SU-DHL-6 (cell line): ENCODE results near the gene RASGRF2.

Experiments used
- H2AFZ ChIP-seq: fragments of 200-600 bp; sonication (generic); 2 replicates; pipeline ENCODE4 v1.6.1; 2014; ENCODE audit warnings: low read depth, mild to moderate bottlenecking, moderate library complexity, mixed read lengths, antibody characterized with exemption, low read length; ENCODE audit not compliant: severe bottlenecking
- H3F3A ChIP-seq: fragments of 200-600 bp; shearing (Covaris generic); 2 replicates; pipeline ENCODE4 v1.6.0; 2016; ENCODE audit warnings: antibody characterized with exemption, mild to moderate bottlenecking; ENCODE audit not compliant: insufficient read depth
- H3K27ac ChIP-seq: fragments of 200-600 bp; sonication (generic); 2 replicates; pipeline ENCODE4 v1.5.1; 2016; ENCODE audit warnings: low read depth, mild to moderate bottlenecking, low read length, moderate library complexity, mixed read lengths
- H3K27me3 ChIP-seq: fragments of 200-600 bp; sonication (generic), shearing (Covaris generic); 2 replicates; pipeline ENCODE4 v1.6.0; 2014; ENCODE audit warnings: mild to moderate bottlenecking, low read length
- H3K36me3 ChIP-seq: fragments of 200-600 bp; sonication (generic); 2 replicates; pipeline ENCODE4 v1.6.1; 2014; ENCODE audit warnings: mild to moderate bottlenecking, low read length, mixed read lengths
- H3K4me2 ChIP-seq: fragments of 300-600, 200-600 bp; shearing (Covaris generic), sonication (generic); 2 replicates; pipeline ENCODE4 v1.6.0; 2014; ENCODE audit warnings: low read length, low read depth, mild to moderate bottlenecking; ENCODE audit not compliant: poor library complexity, severe bottlenecking
- H3K4me3 ChIP-seq: fragments of 200-600 bp; sonication (generic); 2 replicates; pipeline ENCODE4 v1.5.1; 2014; ENCODE audit warnings: antibody characterized with exemption, low read length, mild to moderate bottlenecking, mixed read lengths; ENCODE audit not compliant: insufficient read depth, poor library complexity, severe bottlenecking
- H3K79me2 ChIP-seq: fragments of 200-600 bp; sonication (generic); 2 replicates; pipeline ENCODE4 v1.6.1; 2014; ENCODE audit warnings: mild to moderate bottlenecking, low read length, moderate library complexity; ENCODE audit not compliant: insufficient read depth
- H3K9ac ChIP-seq: fragments of 200-600 bp; sonication (generic); 2 replicates; pipeline ENCODE4 v1.7.0; 2014; ENCODE audit warnings: mild to moderate bottlenecking, low read length
- H3K9me2 ChIP-seq: fragments of 200-600 bp; sonication (generic); replicated peaks from 2 replicates; pipeline ENCODE4 v1.6.1; 2014; ENCODE audit warnings: low read length; ENCODE audit not compliant: insufficient read depth
- H3K9me3 ChIP-seq: fragments of 200-600 bp; sonication (generic); 2 replicates; pipeline ENCODE4 v1.6.1; 2014; ENCODE audit warnings: low read length, mixed read lengths; ENCODE audit not compliant: insufficient read depth
- H4K20me1 ChIP-seq: fragments of 200-600 bp; sonication (generic); 2 replicates; pipeline ENCODE4 v1.6.1; 2014; ENCODE audit warnings: low read depth, mild to moderate bottlenecking, antibody characterized with exemption, low read length, moderate library complexity, mixed read lengths
- CTCF ChIP-seq: fragments of 200-600 bp; sonication (generic); IDR thresholded peaks from one replicate; pipeline ENCODE4 v1.5.1; 2017; ENCODE audit warnings: antibody characterized with exemption, mild to moderate bottlenecking, low read length, moderate library complexity; ENCODE audit not compliant: insufficient read depth, poor library complexity, severe bottlenecking
- EZH2phosphoT487 ChIP-seq: fragments of 200-600 bp; sonication (generic), shearing (Covaris generic); conservative IDR thresholded peaks from 2 replicates; pipeline ENCODE4 v1.6.1; 2018; ENCODE audit warnings: mild to moderate bottlenecking, antibody characterized with exemption, low read length, moderate library complexity, mixed read lengths

The RASGRF2 gene

GRCh38 chr5:81177061-81177460, 216.9 kb downstream of the RASGRF2 start:
- Histone ChIP-seq H3K9ac (no peak overlapping the region), H3K36me3 (no peaks in the 10 kb centered on the region), H2AFZ (no peak overlapping the region), H3K4me2 (no peak overlapping the region), H3K4me3 (no peak overlapping the region), H3F3A (no peaks in the 10 kb centered on the region), H3K79me2 (no peaks in the 10 kb centered on the region), H3K9me3 (no peaks in the 10 kb centered on the region), H3K9me2 (no peaks in the 10 kb centered on the region), H4K20me1 (no peaks in the 10 kb centered on the region), H3K27me3 (no peaks in the 10 kb centered on the region), H3K27ac (no peak overlapping the region)
- no peak for TF ChIP-seq CTCF
- no peak for TF ChIP-seq EZH2phosphoT487

GRCh38 chr5:81179959-81180358, 219.8 kb downstream of the RASGRF2 start:
- Histone ChIP-seq H3F3A (no peaks in the 10 kb centered on the region), H3K27ac (no peak overlapping the region)

GRCh38 chr5:81180780-81181460, 220.8 kb downstream of the RASGRF2 start:
- Histone ChIP-seq H3K27me3 (no peaks in the 10 kb centered on the region), H3K4me3 (no peak overlapping the region), H3F3A (no peaks in the 10 kb centered on the region), H3K9ac (no peak overlapping the region), H3K9me3 (no peaks in the 10 kb centered on the region), H3K36me3 (no peaks in the 10 kb centered on the region), H3K9me2 (no peaks in the 10 kb centered on the region), H3K4me2 (no peak overlapping the region), H3K27ac (no peak overlapping the region), H4K20me1 (no peaks in the 10 kb centered on the region), H2AFZ (no peak overlapping the region), H3K79me2 (no peaks in the 10 kb centered on the region)
- no peak for TF ChIP-seq EZH2phosphoT487
- no peak for TF ChIP-seq CTCF

More at GRCh38 chr5:81179959-81180358, 219.8 kb downstream of the RASGRF2 start:
- no peaks in the 10 kb centered on the region for H4K20me1 ChIP-seq
- H3K27me3 ChIP-seq, result no peaks in the 10 kb centered on the region
- TF ChIP-seq EZH2phosphoT487 (no peak), CTCF (no peak)
- no peak overlapping the region for H2AFZ ChIP-seq
- no peak overlapping the region for H3K9ac ChIP-seq
- H3K36me3 ChIP-seq, result no peaks in the 10 kb centered on the region
- no peaks in the 10 kb centered on the region for H3K9me3 ChIP-seq
- H3K9me2 ChIP-seq, result no peaks in the 10 kb centered on the region
- no peak overlapping the region for H3K4me2 ChIP-seq
- H3K79me2 ChIP-seq, result no peaks in the 10 kb centered on the region
- no peak overlapping the region for H3K4me3 ChIP-seq
